Endothelial cell of umbilical vein (primary cell): Measurements from ENCODE around the gene PLPP7. TPM values are rescaled to one million over a fixed set of nuclear protein-coding genes. Genes with fewer than 3 reads are reported as not detected.

Experiments
- BruUV-seq: library from RNA; stranded (reverse); fragments of 400-500 nt; replicated peaks from 2 replicates; lab custom pipeline; 2021; lab: Mats Ljungman, UMichigan
- CTCF ChIA-PET: fragments of 300-600, 350-600 bp; sonication (Branson Sonifier 250); formaldehyde crosslinking; loops from one replicate; lab custom pipeline; 2021; ENCODE audit warnings: antibody characterized with exemption, inconsistent platforms; lab: Charles Lee
- POLR2A ChIA-PET: fragments of 300-600, 350-600 bp; sonication (Branson Sonifier 250); formaldehyde crosslinking; loops from one replicate; lab custom pipeline; 2021; ENCODE audit warnings: antibody characterized with exemption, inconsistent platforms; lab: Charles Lee
- DNase-seq: peaks from one replicate; pipeline ENCODE4 v3.0.0-alpha.2; 2011; ENCODE audit warnings: low read depth, low spot score
- FAIRE-seq: peaks from 2 replicates; lab custom pipeline; 2011; peaks lifted over from hg19 to GRCh38; lab: Jason Lieb, UNC
- H2AFZ ChIP-seq: 2 replicates; pipeline ENCODE4 v1.6.0; 2012; ENCODE audit warnings: low read depth, low read length, control low read depth, inconsistent platforms
- H3K27ac ChIP-seq: 2 replicates; pipeline ENCODE4 v1.5.1; 2011; ENCODE audit warnings: low read depth, mild to moderate bottlenecking, control low read depth, low read length, moderate library complexity; ENCODE audit not compliant: insufficient read depth
- H3K27me3 ChIP-seq, 2 experiments: 2 replicates each; pipeline versions ENCODE4 v1.6.0 to v1.6.1; 2011; ENCODE audit warnings: low read length in 2 of 2, mixed read lengths in 1 of 2; ENCODE audit not compliant: control insufficient read depth in 2 of 2, insufficient read depth in 2 of 2
- H3K36me3 ChIP-seq, 2 experiments: 2 replicates in 1 of 2; 3 replicates in 1 of 2; pipeline ENCODE4 v1.5.1; 2011; ENCODE audit warnings: low read length in 2 of 2, mild to moderate bottlenecking in 1 of 2, moderate library complexity in 1 of 2; ENCODE audit not compliant: control insufficient read depth in 2 of 2, insufficient read depth in 2 of 2; ENCODE audit errors: extremely low read depth in 1 of 2
- H3K4me1 ChIP-seq: 3 replicates; pipeline ENCODE4 v1.5.1; 2011; ENCODE audit warnings: mild to moderate bottlenecking, low read length; ENCODE audit not compliant: control insufficient read depth, insufficient read depth; ENCODE audit errors: extremely low read depth
- H3K4me2 ChIP-seq: 2 replicates; pipeline ENCODE4 v1.6.1; 2011; ENCODE audit warnings: low read length, control low read depth, mixed read lengths; ENCODE audit not compliant: insufficient read depth
- H3K4me3 ChIP-seq, 3 experiments: fragments of 200-600 bp in 1 of 3; sonication (generic), shearing (Covaris generic) in 1 of 3; replicated peaks in 1 of 3; 2 replicates each; pipeline ENCODE4 v1.5.1; 2011 to 2016; ENCODE audit warnings: control low read depth in 3 of 3, low read length in 3 of 3, mild to moderate bottlenecking in 2 of 3, inconsistent platforms in 1 of 3, low read depth in 1 of 3, moderate library complexity in 1 of 3; ENCODE audit not compliant: insufficient read depth in 1 of 3
- H3K79me2 ChIP-seq: 2 replicates; pipeline ENCODE4 v1.6.0; 2012; ENCODE audit warnings: low read length, inconsistent platforms; ENCODE audit not compliant: control insufficient read depth, insufficient read depth
- H3K9ac ChIP-seq: replicated peaks from 2 replicates; pipeline ENCODE3; 2011; ENCODE audit warnings: low read length, control low read depth; ENCODE audit not compliant: insufficient read depth; ENCODE audit errors: extremely low read depth
- H3K9me1 ChIP-seq: replicated peaks from 3 replicates; pipeline ENCODE4 v1.6.0; 2011; ENCODE audit warnings: mild to moderate bottlenecking, low read length; ENCODE audit not compliant: control insufficient read depth, insufficient read depth; ENCODE audit errors: extremely low read depth
- H3K9me3 ChIP-seq: replicated peaks from 2 replicates; pipeline ENCODE4 v1.5.1; 2012; ENCODE audit warnings: low read length, inconsistent platforms; ENCODE audit not compliant: control insufficient read depth, insufficient read depth
- H4K20me1 ChIP-seq: replicated peaks from 2 replicates; pipeline ENCODE3; 2011; ENCODE audit warnings: mild to moderate bottlenecking, low read length; ENCODE audit not compliant: control insufficient read depth, insufficient read depth; ENCODE audit errors: extremely low read depth
- CTCF ChIP-seq, 2 donors: IDR thresholded peaks; 1 replicate in 1 of 2; 2 replicates in 1 of 2; pipeline ENCODE4 v1.5.1; 2011; ENCODE audit warnings: low read length in 2 of 2, mild to moderate bottlenecking in 2 of 2, moderate library complexity in 2 of 2, control low read depth in 1 of 2, inconsistent platforms in 1 of 2, low read depth in 1 of 2; ENCODE audit not compliant: insufficient read depth in 1 of 2; ENCODE audit errors: extremely low read depth in 1 of 2
- EZH2 ChIP-seq: IDR thresholded peaks from 2 replicates; pipeline ENCODE4 v1.6.1; 2012; ENCODE audit warnings: borderline replicate concordance, low read depth, mild to moderate bottlenecking, moderate library complexity, low read length, inconsistent platforms; ENCODE audit not compliant: severe bottlenecking
- FOS ChIP-seq: IDR thresholded peaks from 2 replicates; pipeline ENCODE4 v1.6.1; 2011; ENCODE audit warnings: mild to moderate bottlenecking, low read length, moderate library complexity, borderline replicate concordance; ENCODE audit not compliant: insufficient read depth
- GATA2 ChIP-seq: IDR thresholded peaks from 2 replicates; pipeline ENCODE4 v1.7.0; 2011; ENCODE audit warnings: low read depth, mild to moderate bottlenecking, moderate library complexity, mixed read lengths, low read length; ENCODE audit not compliant: insufficient read length, insufficient read depth
- JUN ChIP-seq: IDR thresholded peaks from 2 replicates; pipeline ENCODE4 v1.6.1; 2011; ENCODE audit warnings: borderline replicate concordance, low read depth; ENCODE audit not compliant: insufficient read length, insufficient read depth
- MAX ChIP-seq: IDR thresholded peaks from 2 replicates; pipeline ENCODE4 v1.6.1; 2011; ENCODE audit not compliant: insufficient read depth, insufficient read length
- MYC ChIP-seq: IDR thresholded peaks from one replicate; pipeline ENCODE4 v1.6.1; 2011; ENCODE audit warnings: mild to moderate bottlenecking, low read depth, low read length
- POLR2A ChIP-seq: IDR thresholded peaks from 2 replicates; pipeline ENCODE4 v1.6.1; 2012; ENCODE audit warnings: low read depth, mild to moderate bottlenecking, control low read depth, low read length
- POLR2AphosphoS5 ChIP-seq: IDR thresholded peaks from 2 replicates; pipeline ENCODE4 v1.6.1; 2012; ENCODE audit warnings: low read depth, mild to moderate bottlenecking, control low read depth, low read length, moderate library complexity; ENCODE audit not compliant: insufficient read depth
- dilution Hi-C: fragments of 300-500 bp; cut with MboI; formaldehyde crosslinking; loops from one replicate; pipeline ENCODE4 v1.15.0; 2019; ENCODE audit warnings: low sequenced_read_pairs; ENCODE audit not compliant: extremely low pct_ligation_motif_present
- intact Hi-C: fragments of 100-400 bp; cut with micrococcal nuclease; formaldehyde crosslinking; loops from one replicate; pipeline ENCODE4 v1.10.0; 2022
- polyA plus RNA-seq, 4 experiments: library from polyadenylated mRNA; depleted of rRNA in 3 of 4; stranded (reverse) in 3 of 4; unstranded in 1 of 4; fragments of >200 nt; gene quantifications; 2 replicates each; pipeline versions ENCODE4 v1.2.1 to v1.2.3, GENCODE V29; 2011 to 2012; ENCODE audit warnings: missing spikeins in 1 of 4
- total RNA-seq: library from RNA; stranded (reverse); gene quantifications from 2 replicates; pipeline ENCODE4 v1.2.3, GENCODE V29; 2021

PLPP7 gene
- total and polyA plus RNA-seq, 2 donors (not counting 3 experiments of a cell fraction or from before 2014, with no cell fraction given): 2.1 to 2.7 TPM

- no peak overlapping the region for H3K4me3 ChIP-seq
- no peaks in the 10 kb centered on the region for H3K9me3 ChIP-seq
- DNase-seq: no peak
- no peak overlapping the region for H3K4me2 ChIP-seq
- no peak overlapping the region for H3K9ac ChIP-seq
- H2AFZ ChIP-seq: no peak overlapping the region
- POLR2A ChIA-PET: no interaction called here
- H3K4me1 ChIP-seq: no peaks in the 10 kb centered on the region
- dilution Hi-C loops: no loop called here
- intact Hi-C loops: no loop called here
- no peaks in the 10 kb centered on the region for H3K79me2 ChIP-seq
- H4K20me1 ChIP-seq: no peaks in the 10 kb centered on the region
- no peaks in the 10 kb centered on the region for H3K9me1 ChIP-seq
- H3K27me3 ChIP-seq: no peaks in the 10 kb centered on the region
- FAIRE-seq: no peak
- CTCF ChIA-PET: interaction anchor here (1.3 kb wide), 1 partner anchor 28 kb away, joined by 4 read pairs; no protein-coding TSS in a partner anchor
- TF ChIP-seq POLR2AphosphoS5 (no peak), FOS (no peak), MYC (no peak), EZH2 (no peak), CTCF (IDR thresholded peaks at IDR 0.05; ENCODE audit: extremely low read depth in 1 of 2, insufficient read depth in 1 of 2, low read depth in 1 of 2, low read length in 2 of 2) (no peak), POLR2A (no peak), MAX (no peak), JUN (no peak), GATA2 (no peak)
- H3K36me3 ChIP-seq: no peaks in the 10 kb centered on the region
- no TSS peak for BruUV-seq
- H3K27ac ChIP-seq: no peak overlapping the region
Observed at GRCh38 chr9:131307974-131308373, 18.5 kb downstream of the PLPP7 start.
